Stimulated activated CD8-positive, alpha-beta memory T cell treated with anti-CD3 and anti-CD28 coated beads, Interleukin-15, amount 100 ng/mL, for 24 hours (primary cell): ENCODE measurements around the gene TECPR1.

Experiments used
- DNase-seq: peaks from one replicate; pipeline ENCODE4 v3.0.0-alpha.2; 2020; ENCODE audit warnings: low read depth

TECPR1 gene, protein sequence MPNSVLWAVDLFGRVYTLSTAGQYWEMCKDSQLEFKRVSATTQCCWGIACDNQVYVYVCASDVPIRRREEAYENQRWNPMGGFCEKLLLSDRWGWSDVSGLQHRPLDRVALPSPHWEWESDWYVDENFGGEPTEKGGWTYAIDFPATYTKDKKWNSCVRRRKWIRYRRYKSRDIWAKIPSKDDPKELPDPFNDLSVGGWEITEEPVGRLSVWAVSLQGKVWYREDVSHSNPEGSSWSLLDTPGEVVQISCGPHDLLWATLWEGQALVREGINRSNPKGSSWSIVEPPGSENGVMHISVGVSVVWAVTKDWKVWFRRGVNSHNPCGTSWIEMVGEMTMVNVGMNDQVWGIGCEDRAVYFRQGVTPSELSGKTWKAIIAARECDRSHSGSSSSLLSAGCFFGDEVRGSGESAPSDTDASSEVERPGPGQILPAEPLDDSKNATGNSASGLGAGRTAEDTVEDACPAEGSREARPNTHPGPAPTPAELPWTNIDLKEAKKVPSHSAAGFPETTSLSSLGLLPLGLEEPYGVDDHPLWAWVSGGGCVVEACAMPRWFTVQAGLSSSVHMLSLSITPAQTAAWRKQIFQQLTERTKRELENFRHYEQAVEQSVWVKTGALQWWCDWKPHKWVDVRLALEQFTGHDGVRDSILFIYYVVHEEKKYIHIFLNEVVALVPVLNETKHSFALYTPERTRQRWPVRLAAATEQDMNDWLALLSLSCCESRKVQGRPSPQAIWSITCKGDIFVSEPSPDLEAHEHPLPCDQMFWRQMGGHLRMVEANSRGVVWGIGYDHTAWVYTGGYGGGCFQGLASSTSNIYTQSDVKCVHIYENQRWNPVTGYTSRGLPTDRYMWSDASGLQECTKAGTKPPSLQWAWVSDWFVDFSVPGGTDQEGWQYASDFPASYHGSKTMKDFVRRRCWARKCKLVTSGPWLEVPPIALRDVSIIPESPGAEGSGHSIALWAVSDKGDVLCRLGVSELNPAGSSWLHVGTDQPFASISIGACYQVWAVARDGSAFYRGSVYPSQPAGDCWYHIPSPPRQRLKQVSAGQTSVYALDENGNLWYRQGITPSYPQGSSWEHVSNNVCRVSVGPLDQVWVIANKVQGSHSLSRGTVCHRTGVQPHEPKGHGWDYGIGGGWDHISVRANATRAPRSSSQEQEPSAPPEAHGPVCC

DNA sequence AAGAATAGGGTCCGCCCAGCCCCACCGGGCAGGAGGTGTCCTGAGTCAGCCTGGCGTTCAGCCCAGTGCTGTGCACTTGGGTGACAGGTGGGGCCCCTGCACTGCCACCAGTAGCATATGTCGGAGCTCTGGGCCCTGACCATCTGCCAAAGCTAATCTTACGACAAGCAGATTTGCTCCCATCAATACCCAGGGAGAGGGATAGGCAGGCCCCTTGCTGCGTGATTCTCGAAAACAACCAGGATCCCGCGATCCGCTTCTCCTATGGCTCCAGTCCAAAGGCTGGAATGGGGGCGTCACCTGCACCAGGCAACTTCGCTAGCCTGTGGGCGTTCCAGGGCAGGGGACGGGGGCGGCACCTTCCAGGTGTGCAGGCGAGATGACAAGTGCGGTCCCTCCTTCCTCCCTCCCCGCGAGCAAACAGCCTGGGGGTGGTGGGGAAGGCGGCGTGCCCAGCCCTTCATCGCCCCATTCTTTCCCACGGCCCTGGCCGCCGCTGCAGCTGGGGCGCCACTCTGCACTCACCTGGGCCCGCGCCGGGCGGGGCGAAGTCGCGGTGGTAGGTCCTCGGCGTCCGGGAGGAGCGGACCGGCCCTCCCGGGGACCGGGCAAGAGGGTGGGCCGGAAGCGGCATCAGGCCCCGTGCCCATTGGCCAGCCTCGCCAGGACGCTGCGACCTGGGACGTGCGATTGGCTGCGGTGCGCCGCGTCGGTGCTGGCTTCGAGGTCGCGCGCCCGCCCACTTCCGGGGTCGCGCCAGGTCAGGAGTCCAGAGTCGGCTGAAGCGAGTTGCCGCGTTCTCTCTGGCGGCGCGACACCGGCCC lies at the start of gene TECPR1:
Gene TECPR1, minus strand, starts transcription at position 632 of the 824 bp plus-strand sequence. CDS start 6,086 bp downstream, outside the sequence.
- DNase-seq, result peak; percentile 69

DNA sequence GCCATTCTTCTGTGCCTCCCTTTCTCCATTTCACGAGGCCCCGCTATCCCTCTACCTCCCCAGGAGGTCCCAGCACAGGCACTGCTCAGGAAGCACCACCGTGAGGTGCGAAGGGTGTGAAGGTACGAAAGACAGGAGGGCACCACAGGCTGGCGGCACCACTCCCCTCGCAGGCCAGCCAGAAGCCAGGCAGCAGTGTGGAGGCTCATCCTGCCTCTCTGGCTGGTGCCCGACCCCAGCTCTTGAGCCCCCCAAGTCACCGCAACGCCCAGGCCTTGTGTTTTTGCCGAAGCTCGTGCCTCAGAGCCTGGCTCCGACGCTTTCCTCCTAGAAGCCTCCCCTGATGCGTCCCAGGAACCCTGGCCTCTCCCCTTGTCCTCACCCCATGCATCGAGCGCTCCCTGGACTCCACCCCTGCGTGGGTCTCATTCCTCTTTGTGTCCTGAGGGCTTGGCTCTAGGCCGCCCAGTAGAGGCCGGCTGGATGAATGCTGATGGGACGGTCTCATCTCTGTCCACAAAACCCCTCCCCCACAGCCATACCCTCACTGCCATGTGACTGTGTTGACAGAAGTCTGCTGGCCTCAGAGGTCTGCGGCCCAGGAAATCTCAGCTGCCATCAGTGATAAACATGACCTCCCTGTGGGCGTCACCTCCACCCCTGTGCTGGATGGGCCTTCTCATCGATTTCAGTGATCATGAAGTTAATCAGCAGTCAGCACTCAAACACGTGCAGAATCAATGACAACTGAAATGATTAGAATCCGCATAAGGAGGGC lies 48.8 kb upstream of the TECPR1 start:
- DNase-seq, result no peak

DNA sequence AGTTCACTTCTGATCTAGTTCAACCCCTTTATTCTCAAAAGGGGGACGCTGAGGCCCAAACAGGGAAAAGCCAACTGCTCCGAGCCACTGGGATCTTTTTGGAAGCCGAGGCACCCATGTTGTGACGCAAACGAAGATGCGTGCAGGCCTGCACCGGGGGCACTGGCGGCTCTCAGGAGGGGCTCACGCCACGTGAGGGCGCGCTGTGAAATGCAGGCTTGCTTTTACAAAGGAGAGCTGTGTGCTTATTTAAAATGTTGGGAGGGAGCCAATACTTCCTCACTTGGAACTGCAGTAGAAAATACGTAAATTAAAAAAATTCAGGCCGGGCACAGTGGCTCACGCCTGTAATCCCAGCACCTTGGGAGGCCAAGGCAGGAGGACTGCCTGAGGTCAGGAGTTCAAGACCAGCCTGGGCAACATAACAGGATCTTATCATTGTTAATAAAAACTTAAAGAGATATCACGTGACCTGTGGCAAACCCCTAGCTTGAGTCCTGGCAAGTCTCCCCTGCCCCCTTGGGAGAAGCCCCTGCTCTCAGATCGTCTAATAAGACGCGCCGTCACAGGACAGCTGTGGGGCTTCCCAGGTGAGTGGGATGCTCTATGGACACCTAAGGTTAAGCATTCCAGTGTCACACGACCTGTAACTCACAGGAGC lies 45.7 kb upstream of the TECPR1 start:
- DNase-seq, result no peak

DNA sequence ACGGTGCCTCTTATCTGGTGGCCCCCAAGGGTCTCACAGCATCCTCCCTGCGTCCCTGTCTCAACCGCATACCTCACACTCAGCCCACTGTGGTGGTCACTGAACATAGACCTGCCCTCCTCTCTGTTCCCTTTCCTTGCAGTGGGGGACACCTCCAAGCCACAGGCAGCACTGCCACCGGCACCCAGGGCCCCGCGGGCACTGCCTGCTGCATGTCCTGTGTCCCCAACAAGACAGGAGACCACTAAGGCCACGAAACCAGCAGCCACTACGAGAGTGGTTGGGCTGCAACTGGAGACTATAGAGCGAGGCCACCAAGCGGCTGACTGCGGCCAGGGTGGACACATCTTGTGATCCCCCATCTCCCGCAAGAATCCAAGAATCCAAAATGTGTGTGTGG lies 44.8 kb upstream of the TECPR1 start:
- DNase-seq, result no peak

DNA sequence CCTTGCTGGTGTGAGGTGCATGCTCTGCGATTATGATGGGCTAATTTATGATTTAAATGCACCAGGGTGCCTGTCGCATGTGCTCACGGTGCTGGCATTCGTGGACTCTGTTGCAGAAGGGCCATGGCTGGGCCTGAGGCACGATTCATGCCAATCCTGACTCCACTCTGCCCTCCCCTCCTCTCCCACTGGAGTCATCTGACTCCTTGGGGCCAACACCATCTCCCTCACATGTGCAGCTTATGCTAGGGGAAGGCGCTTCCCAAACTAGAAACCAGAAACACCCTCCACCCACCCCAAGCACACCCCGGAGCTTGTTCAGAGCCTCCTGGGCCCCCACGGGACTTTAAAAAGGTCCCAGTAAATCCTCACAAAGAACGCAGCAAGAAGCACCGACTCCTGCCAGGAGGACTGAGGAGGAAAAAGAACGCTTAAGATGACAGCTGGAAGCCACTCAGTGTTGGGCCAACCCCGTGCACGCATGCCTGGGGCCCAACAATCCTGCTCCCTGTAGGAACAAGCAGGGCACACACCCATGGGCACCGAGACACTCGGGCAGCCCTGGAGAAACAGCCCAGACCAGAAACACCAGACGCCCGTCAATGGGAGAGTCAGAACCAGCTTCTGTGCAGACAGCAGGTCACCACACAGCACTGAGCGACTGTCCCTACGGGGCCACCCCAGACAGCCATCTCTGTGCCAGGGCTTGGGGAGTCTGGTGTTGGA lies 43.6 kb upstream of the TECPR1 start:
- DNase-seq, result no peak

DNA sequence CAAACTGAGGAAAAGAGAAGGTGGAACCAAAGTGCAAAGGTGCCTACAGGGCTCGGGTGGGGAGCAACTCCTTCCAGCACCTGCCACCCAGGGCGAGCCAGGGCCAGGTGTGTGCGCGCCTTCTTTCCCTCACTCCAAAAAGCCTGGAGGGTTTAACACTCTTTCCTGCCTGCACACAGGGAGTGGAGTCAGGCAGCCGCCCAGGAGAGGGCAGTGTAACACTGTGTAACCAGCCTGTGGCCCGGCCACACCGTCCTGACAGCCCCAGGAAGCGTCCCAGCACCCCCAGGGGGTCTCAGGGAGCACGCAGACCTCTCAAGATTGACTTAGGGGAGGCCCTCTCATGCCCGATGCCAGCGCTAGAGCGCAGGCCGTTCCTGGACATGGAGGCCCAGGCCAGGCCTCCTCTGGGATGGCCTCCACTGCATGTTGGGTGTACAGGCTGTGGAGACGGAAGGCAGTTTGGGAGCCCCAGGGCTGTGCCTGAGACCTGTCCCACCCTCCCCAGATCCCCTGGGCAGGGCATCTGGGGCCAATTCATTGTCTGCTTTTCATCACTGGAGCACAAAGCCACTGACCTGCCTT lies 42.9 kb upstream of the TECPR1 start:
- DNase-seq, result no peak

DNA sequence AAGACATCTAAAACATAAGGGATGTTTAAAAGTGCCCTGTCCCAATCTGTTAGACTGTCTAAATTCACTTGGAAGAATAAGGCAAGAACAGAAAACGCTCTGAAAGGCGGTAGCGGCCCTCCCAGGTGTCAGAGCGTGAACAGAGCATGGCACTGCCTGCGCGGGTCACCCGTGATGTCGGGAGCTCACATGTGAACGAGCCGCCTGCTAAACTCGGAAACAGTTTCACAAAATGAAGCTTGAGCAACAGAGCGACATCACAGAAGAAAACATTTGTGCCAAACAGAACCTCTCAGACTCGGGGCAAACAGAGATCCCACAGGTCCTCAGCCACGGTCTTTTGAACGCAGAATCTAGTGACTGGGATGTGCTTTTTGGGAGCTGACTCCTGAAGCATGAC lies 42.3 kb upstream of the TECPR1 start:
- no peak for DNase-seq

DNA sequence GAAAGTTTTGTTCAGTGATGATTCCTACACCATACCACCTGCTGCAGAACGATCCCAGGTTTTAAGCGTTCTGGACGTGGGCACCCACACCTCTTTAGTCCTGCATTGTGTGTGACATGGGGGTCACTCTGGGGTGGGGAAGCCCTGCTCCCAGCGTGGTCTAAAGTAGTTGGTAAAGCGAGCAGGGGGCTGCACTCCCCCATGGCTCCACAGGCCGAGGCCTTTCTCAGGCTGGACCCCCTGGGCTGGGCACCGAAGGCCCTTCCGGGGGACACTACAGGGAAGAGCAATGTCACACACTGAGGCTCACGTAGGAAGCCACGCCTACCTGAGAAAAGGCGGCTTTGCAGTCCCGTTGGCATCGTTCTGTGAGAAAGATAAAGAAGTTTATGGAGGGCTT lies 41.7 kb upstream of the TECPR1 start:
- DNase-seq, result no peak

DNA sequence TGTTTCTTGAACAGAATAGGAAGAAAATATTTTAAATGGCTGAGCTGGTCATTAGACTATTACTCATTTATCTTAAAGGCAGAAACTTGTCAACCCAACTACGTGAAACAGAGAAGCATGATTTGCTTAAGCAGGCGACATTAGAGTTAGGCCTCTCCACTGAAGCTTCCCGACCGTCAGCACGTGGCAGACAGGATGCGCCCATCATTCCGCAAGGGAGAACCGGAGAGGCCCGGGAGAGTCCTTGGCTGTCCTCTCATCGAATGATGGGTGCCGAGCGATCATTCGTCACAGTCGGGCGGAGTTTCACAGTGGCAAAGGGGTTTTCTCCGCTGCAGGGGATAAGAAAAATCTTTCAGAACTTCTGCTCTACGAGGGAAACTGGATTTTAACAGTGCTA lies 41.2 kb upstream of the TECPR1 start:
- no peak for DNase-seq

DNA sequence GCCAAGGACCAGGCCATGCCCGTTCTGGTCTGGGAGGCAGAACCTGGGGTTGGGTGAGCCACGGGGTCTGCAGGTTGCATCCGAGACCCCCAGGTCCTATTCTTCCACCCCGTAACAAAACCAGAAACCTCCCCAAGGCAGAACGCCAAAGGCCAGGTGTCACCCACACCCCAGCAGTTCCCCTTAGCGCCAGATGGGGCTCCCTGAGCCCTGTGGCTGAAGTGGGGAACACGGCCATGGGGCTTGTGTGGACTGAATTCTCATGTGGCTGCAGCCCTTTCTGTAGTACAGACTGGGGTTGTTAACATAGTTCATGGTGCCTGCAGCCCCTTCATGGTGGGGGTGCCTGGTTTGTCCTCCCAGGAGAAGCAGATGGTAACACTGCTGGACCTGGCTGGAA lies 39.7 kb upstream of the TECPR1 start:
- no peak for DNase-seq

DNA sequence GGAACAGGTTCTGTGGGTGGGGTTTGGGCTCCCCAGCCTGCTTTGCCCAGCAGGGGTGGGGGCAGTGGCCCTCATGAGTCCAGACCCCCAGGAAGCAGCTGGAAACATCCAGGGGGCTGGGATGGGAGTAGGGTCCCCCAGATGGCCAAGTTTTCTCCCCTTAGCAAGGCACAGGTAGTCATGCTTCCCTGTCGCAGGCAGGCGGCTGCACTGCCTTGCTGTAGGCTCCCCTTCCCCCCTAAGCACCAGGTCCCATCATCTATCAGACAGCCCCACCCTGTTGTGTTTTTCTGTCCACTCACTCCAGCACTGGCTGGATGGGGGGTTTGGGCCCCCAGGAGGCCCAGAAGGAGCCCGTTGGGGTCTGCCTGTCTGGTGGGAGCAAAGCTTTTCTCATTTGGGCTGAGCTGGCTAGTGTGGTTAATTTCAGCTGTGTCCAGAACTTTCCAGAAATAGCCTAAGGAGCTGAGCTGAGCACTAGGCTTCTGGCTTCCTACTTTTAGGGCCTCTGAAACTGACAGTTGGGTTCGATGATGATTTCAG lies 37.4 kb upstream of the TECPR1 start:
- DNase-seq, result no peak

DNA sequence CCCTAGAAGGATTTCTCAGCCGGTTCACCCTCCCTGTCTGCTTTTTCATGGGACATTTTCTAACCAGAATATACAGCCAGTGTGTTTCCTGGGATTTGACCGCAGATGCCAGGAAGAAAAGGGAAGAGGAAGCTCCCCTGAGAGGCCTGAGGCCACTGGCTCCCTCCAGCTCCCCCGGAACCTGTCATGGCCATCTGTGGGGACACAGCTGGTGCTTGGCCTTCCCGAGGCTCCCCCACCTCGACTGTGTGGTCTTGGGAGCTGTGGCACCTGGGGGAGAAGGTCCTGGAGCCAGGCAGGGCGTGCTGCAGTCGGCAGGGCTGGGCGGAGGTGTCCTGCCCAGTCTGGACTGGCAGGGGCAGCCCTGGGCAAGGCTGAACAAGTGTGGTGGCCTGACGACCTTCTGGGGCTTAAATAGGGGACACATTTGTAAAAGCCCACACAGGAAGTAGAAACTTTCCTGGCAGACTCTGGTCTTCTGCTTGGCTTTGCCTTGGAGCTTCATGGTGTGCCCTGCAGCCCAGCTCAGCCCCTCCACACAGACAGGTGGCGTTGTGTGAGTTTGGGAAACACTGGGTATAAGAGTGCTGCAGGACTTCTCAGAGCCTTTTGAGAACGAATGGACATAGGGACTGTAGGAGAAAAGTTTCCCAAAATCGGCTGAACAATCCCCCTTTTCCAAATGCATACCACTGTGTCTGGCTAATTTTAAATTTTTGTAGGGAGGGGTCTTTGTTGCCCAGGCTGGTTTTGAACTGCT lies 36.2 kb upstream of the TECPR1 start:
- DNase-seq, result no peak

DNA sequence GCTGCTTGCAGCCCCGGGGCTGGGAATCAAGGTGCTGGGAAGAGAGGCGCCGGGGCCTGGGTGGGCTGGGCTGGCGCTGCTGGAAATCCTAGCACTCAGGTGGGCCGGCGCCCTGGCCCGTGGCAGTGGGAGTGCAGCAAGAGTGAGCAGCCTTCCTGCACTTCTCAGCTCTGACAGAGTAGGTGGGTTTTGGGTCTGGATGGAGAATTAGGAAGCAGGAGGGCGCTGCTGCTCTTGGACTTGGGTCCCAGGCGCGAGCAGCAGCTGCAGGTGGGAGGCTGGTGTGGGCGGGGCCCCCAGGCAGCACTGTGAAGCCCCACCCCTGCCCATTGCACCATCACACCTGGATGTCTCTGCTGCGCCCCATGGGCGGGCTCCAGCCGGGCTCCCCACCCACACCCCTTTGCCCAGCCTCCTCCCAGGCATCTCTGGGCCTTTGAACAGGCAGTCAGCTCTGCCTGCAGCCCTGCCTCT lies 35.5 kb upstream of the TECPR1 start:
- DNase-seq, result no peak

DNA sequence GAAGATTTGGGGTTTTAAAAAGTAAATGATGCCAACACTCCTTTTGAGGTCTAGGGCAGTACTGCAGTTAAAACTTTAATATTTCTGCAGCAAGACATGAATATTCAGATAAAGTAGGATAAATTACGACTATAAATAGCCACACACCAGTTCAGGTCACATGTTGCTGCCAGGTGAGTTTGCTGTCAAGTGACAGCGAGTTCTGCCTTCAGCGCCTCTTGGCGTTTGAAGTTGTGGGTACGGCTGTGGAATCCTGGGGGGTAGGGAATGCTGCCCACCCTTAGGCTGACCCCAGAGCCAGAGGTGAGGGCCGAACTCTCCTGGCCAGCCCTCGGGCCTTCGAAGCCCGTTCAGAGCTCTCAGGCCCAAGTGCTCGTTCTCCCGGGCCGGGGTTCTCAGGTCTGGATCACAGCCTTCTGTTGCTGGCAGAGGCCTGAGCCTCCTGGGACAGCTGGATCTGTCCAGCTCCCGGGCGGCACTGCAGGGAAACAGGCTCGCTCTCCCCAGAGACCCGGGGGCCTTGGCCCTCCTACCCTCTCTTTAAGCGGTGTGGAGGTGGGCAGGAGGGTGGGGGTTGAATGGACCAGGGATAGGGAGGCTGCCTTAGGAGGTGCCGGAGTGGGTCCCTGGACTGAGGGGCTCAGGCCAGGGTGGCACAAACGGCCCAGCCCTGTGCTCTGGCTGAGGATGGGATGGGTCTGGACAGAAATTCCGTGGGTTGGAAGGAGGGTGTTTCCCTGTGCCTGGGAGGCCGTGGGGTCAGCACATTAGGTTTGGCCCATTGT lies 34.9 kb upstream of the TECPR1 start:
- DNase-seq, result no peak

DNA sequence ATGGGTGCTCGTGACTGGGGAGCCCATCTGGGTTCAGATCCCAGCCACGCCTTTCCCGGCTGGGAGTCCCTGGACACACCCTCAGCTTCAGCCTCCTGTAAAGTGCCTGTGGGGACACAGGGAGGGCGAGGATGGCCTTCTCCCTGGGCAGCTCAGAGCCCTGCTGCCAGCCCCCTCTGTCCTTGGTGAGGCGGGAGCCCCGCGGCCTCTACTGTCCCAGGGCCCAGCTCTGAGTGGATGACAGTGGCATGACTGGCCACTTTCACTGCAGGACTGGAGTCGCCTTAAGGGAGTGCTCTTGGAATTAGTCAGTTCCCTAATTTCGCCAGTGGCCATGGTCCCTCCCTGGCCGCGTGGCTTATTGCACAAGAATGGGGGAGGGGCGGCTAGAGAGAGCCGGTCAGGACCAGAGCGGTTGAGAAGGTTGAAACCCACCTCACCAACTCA lies 34.1 kb upstream of the TECPR1 start:
- DNase-seq, result no peak

DNA sequence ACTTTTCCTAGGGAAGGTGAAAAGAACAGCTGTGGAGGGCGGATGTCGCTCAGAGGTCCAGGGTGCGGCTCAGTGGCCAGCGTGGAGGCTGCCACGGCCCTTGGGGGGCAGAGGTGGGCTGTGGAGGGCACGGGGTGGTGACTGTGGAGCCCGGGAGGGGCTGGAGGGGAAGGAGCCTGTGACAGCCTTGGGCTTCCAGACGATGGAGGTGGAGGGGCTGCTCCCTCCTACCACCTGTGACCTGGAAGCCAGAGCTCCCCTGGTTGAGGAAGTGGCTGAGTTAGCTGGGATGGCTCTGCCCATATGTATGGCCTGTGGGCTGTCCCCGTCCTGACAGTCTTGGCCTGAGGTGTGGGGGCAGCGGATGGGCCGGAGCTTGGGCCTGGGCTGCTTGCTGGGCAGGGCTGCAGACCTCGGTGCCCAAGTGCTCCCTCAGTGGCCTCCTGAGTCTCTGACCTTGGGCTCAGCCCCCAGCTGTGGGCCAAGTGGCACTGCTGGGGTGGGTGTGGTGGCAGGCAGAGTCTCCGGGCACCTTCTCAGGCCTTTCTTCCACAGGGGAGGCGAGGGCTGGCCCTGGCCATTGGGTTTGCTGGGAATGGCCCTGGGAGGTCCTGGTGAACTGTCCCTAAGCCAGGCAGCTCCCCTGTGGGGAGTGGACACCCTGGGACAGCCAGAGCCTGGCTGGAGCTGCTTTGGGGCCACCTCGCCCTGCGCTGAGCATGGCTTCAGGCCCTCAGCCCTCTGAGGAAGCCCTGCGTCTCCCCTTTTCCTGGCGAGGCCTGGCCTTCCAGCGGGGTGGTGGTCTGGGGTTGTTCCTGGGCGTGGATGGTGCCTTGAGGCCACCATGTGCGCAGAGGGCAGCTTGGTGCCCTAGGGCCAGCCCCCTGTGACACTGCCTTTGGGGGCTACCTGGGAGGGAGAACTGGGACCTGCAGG lies 33.4 kb upstream of the TECPR1 start:
- no peak for DNase-seq
